Fibroblast of skin of left quadriceps (primary cell): ENCODE measurements around the gene CCNQ.

Source experiments
- DNase-seq, 2 experiments: peaks; one replicate each; pipeline ENCODE4 v3.0.0-alpha.2; 2013; ENCODE audit warnings: low read depth in 2 of 2

CCNQ gene

GRCh38 chrX:153596981-153597750 is 1.8 kb downstream of the CCNQ start:
- no peak for DNase-seq

GRCh38 chrX:153595859-153596857 is 2.8 kb downstream of the CCNQ start:
- DNase-seq: no peak

GRCh38 chrX:153595387-153595786 is 3.6 kb downstream of the CCNQ start:
- DNase-seq: no peak

GRCh38 chrX:153593811-153594500 is 5.0 kb downstream of the CCNQ start:
- no peak for DNase-seq

- no peak for DNase-seq
Measured at GRCh38 chrX:153592966-153593688, 5.8 kb downstream of the CCNQ start.

GRCh38 chrX:153592091-153592833 is 6.7 kb downstream of the CCNQ start:
- no peak for DNase-seq

- no peak for DNase-seq
Measured at GRCh38 chrX:153590961-153591956, 7.7 kb downstream of the CCNQ start.

- no peak for DNase-seq
Measured at GRCh38 chrX:153588782-153589446, 10.0 kb downstream of the CCNQ start.

- DNase-seq: no peak
Measured at GRCh38 chrX:153588021-153588781, 10.7 kb downstream of the CCNQ start.

GRCh38 chrX:153587342-153587741 is 11.6 kb downstream of the CCNQ start:
- no peak for DNase-seq

- no peak for DNase-seq
Measured at GRCh38 chrX:153585827-153586226, 13.1 kb downstream of the CCNQ start.

- no peak for DNase-seq
Measured at GRCh38 chrX:153583433-153583832, 15.5 kb downstream of the CCNQ start.

GRCh38 chrX:153582896-153583295 is 16.0 kb downstream of the CCNQ start:
- no peak for DNase-seq

- no peak for DNase-seq
Measured at GRCh38 chrX:153580700-153581386, 18.1 kb downstream of the CCNQ start.

- no peak for DNase-seq
Measured at GRCh38 chrX:153578889-153579288, 20.1 kb downstream of the CCNQ start.

GRCh38 chrX:153578200-153578835 is 20.6 kb downstream of the CCNQ start:
- DNase-seq: no peak

GRCh38 chrX:153576961-153577360 is 22.0 kb downstream of the CCNQ start:
- DNase-seq: no peak
